HuH-7 (cell line): ENCODE data around the gene PLCL2.
"Not testable (repeated sequence)": the region's sequence is repeated elsewhere in the genome, so short reads cannot be mapped to it uniquely, and the experiment has no call there.

Source experiments
- DNase-seq: peaks from one replicate; pipeline ENCODE4 v3.0.0; 2011; ENCODE audit warnings: low spot score

The PLCL2 gene

GRCh38 chr3:16917256-16917935, 32.6 kb downstream of the PLCL2 start:
- no peak for DNase-seq

GRCh38 chr3:16917980-16918682, 33.4 kb downstream of the PLCL2 start:
- no peak for DNase-seq

- DNase-seq = no peak
These were observed 33.9 kb downstream of the PLCL2 start for GRCh38 chr3:16918683-16919025.

- DNase-seq = no peak
These were observed 38.4 kb downstream of the PLCL2 start for GRCh38 chr3:16923112-16923511.

GRCh38 chr3:16927485-16927884, 42.7 kb downstream of the PLCL2 start:
- no peak for DNase-seq

- DNase-seq = no peak
These were observed 43.8 kb downstream of the PLCL2 start for GRCh38 chr3:16928386-16929132.

- DNase-seq = no peak
These were observed 44.6 kb downstream of the PLCL2 start for GRCh38 chr3:16929311-16929710.

GRCh38 chr3:16932877-16933276, 48.1 kb downstream of the PLCL2 start:
- DNase-seq = no peak

- no peak for DNase-seq
These were observed 51.0 kb downstream of the PLCL2 start for GRCh38 chr3:16935781-16936180.

GRCh38 chr3:16936233-16936632, 51.5 kb downstream of the PLCL2 start:
- DNase-seq = no peak

GRCh38 chr3:16936676-16937230, 52.0 kb downstream of the PLCL2 start:
- no peak for DNase-seq

GRCh38 chr3:16937326-16937845, 52.6 kb downstream of the PLCL2 start:
- DNase-seq = no peak

GRCh38 chr3:16940769-16941700, 56.3 kb downstream of the PLCL2 start:
- DNase-seq = no peak

GRCh38 chr3:16942955-16943354, 58.2 kb downstream of the PLCL2 start:
- no peak for DNase-seq

- no peak for DNase-seq
These were observed 59.1 kb downstream of the PLCL2 start for GRCh38 chr3:16943857-16944256.

GRCh38 chr3:16944356-16944755, 59.6 kb downstream of the PLCL2 start:
- no peak for DNase-seq

- DNase-seq = no peak
These were observed 60.6 kb downstream of the PLCL2 start for GRCh38 chr3:16945330-16945729.

GRCh38 chr3:16950282-16950681, 65.5 kb downstream of the PLCL2 start:
- DNase-seq = no peak

GRCh38 chr3:16950845-16951244, 66.1 kb downstream of the PLCL2 start:
- DNase-seq = no peak

- DNase-seq = not testable (repeated sequence)
These were observed 73.1 kb downstream of the PLCL2 start for GRCh38 chr3:16957852-16958251.

- no peak for DNase-seq
These were observed 75.4 kb downstream of the PLCL2 start for GRCh38 chr3:16960125-16960524.
